Measurements from ENCODE around the gene LHCGR. TPM values are rescaled to one million over a fixed set of nuclear protein-coding genes. Genes with fewer than 3 reads are reported as not detected.
A peak's percentile ranks its signal among the peaks of the same experiment; 100 is the strongest.

Gene LHCGR
- total RNA-seq, 1 donor from 2014 or later: 0.13 TPM

- DNase-seq (ENCODE audit: low spot score in 2 of 2, unreplicated experiment in 2 of 2): no peak
- peaks cover 17% of the 10 kb centered on the region for H3K4me1 Mint-ChIP-seq
- no peak overlapping the region for H3K4me3 Mint-ChIP-seq
- no peaks in the 10 kb centered on the region for H3K27me3 Mint-ChIP-seq (ENCODE audit: low read depth)
- no peak overlapping the region for H3K27ac Mint-ChIP-seq
- no peak for TF ChIP-seq CTCF (IDR thresholded peaks at IDR 0.05; ENCODE audit: unreplicated experiment)
- H3K36me3 Mint-ChIP-seq: no peaks in the 10 kb centered on the region
- H3K9me3 Mint-ChIP-seq: no peaks in the 10 kb centered on the region
Observed at GRCh38 chr2:48691935-48692691, 63.4 kb downstream of the LHCGR start.

- H3K36me3 Mint-ChIP-seq: no peaks in the 10 kb centered on the region
- H3K27ac Mint-ChIP-seq: no peak overlapping the region
- no peak overlapping the region for H3K4me3 Mint-ChIP-seq
- no peaks in the 10 kb centered on the region for H3K4me1 Mint-ChIP-seq
- DNase-seq (ENCODE audit: low spot score in 2 of 2, unreplicated experiment in 2 of 2): no peak
- no peaks in the 10 kb centered on the region for H3K27me3 Mint-ChIP-seq (ENCODE audit: low read depth)
- no peaks in the 10 kb centered on the region for H3K9me3 Mint-ChIP-seq
- TF ChIP-seq CTCF (IDR thresholded peaks at IDR 0.05; ENCODE audit: unreplicated experiment): no peak
Observed at GRCh38 chr2:48685126-48685525, 70.4 kb downstream of the LHCGR start.

GRCh38 chr2:48677450-48677849 lies 78.1 kb downstream of the LHCGR start:
- Mint-ChIP-seq H3K36me3 (peaks cover 6% of the 10 kb centered on the region), H3K9me3 (peaks cover under 1% of the 10 kb centered on the region), H3K4me3 (no peak overlapping the region), H3K4me1 (peaks cover 6% of the 10 kb centered on the region), H3K27ac (no peak overlapping the region), H3K27me3 (ENCODE audit: low read depth) (no peaks in the 10 kb centered on the region)
- no peak for DNase-seq (ENCODE audit: low spot score in 2 of 2, unreplicated experiment in 2 of 2)
- TF ChIP-seq CTCF (IDR thresholded peaks at IDR 0.05; ENCODE audit: unreplicated experiment): no peak

- peaks cover 10% of the 10 kb centered on the region for H3K9me3 Mint-ChIP-seq
- H3K4me3 Mint-ChIP-seq: no peak overlapping the region
- peaks cover 6% of the 10 kb centered on the region for H3K4me1 Mint-ChIP-seq
- peak overlapping the region; percentile 21 for H3K27ac Mint-ChIP-seq
- no peak for DNase-seq (ENCODE audit: low spot score in 2 of 2, unreplicated experiment in 2 of 2)
- H3K27me3 Mint-ChIP-seq (ENCODE audit: low read depth): no peaks in the 10 kb centered on the region
- H3K36me3 Mint-ChIP-seq: peaks cover 11% of the 10 kb centered on the region
- TF ChIP-seq CTCF (IDR thresholded peaks at IDR 0.05; ENCODE audit: unreplicated experiment): no peak
Observed at GRCh38 chr2:48674933-48675332, 80.6 kb downstream of the LHCGR start.

- Mint-ChIP-seq H3K27me3 (ENCODE audit: low read depth) (no peaks in the 10 kb centered on the region), H3K4me3 (no peak overlapping the region), H3K36me3 (peaks cover 11% of the 10 kb centered on the region), H3K9me3 (peaks cover 10% of the 10 kb centered on the region), H3K27ac (no peak overlapping the region), H3K4me1 (peaks cover 6% of the 10 kb centered on the region)
- no peak for TF ChIP-seq CTCF (IDR thresholded peaks at IDR 0.05; ENCODE audit: unreplicated experiment)
- no peak for DNase-seq (ENCODE audit: low spot score in 2 of 2, unreplicated experiment in 2 of 2)
Observed at GRCh38 chr2:48673581-48673980, 81.9 kb downstream of the LHCGR start.
